Right cardiac atrium (tissue), 5 donors: ENCODE results near the gene GRIA1. TPM values are rescaled to one million over a fixed set of nuclear protein-coding genes. Genes with fewer than 3 reads are reported as not detected.

Experiments
- ATAC-seq, 2 donors: fragments of 200-7000 bp; cut with Tn5 transposase; one replicate each; pipeline versions ENCODE4 v1.8.0 to v1.9.1; 2020; ENCODE audit warnings: moderate library complexity in 2 of 2, mild to moderate bottlenecking in 1 of 2
- DNase-seq, 3 donors: peaks; one replicate each; pipeline ENCODE4 v3.0.0-alpha.2; 2020
- H3K27ac ChIP-seq: one replicate; pipeline ENCODE4 v1.5.1; 2013; ENCODE audit warnings: mild to moderate bottlenecking, low read length, control low read depth, moderate library complexity
- H3K27me3 ChIP-seq: one replicate; pipeline ENCODE4 v1.6.1; 2013; ENCODE audit not compliant: control insufficient read depth, insufficient read depth
- H3K4me1 ChIP-seq: one replicate; pipeline ENCODE4 v1.6.1; 2013; ENCODE audit warnings: low read length; ENCODE audit not compliant: control insufficient read depth, insufficient read depth
- H3K4me3 ChIP-seq: one replicate; pipeline ENCODE4 v1.5.1; 2013; ENCODE audit warnings: low read length, control low read depth
- H3K9me3 ChIP-seq: one replicate; pipeline ENCODE4 v1.6.1; 2013; ENCODE audit warnings: low read length; ENCODE audit not compliant: control insufficient read depth
- WGBS: extraction: QIAGEN DNeasy Blood & Tissue Kit; methylation state at CpG from one replicate; pipeline ENCODE4 v1.1.7; 2013; 5-methylcytosine and 5-hydroxymethylcytosine counted together
- intact Hi-C, 4 donors: fragments of 100-400 bp; cut with DNase I; formaldehyde crosslinking; loops; one replicate each; pipeline versions ENCODE4 v1.11.0 to v1.14.0; 2022 to 2023
- polyA plus RNA-seq: library from polyadenylated mRNA; stranded (reverse); fragments of 200-250 nt; gene quantifications from one replicate; pipeline ENCODE4 v1.2.3, GENCODE V29; 2013
- total RNA-seq, 4 donors: library from RNA; stranded (reverse); fragmentation: NEBNext Ultra II Directional; extraction: Animal tissue kit (Norgen Biotek cat#: 25700); gene quantifications; one replicate each; pipeline ENCODE4 v1.2.1, GENCODE V29; 2021
- donor health status: healthy with polysubstance abuse.
- donor health status: DM: no; HTN: yes; CAD: no.
- donor health status: DM: no; HTN: no; CAD: no.
- donor health status: DM: no; HTN: yes; CAD: no; lungs with severe emphysema.
- donor health status: DM: yes; HTN: yes; CAD: no.

The GRIA1 gene
- total and polyA plus RNA-seq, 5 donors = 0.20 to 1.2 (median 0.43) TPM

DNA sequence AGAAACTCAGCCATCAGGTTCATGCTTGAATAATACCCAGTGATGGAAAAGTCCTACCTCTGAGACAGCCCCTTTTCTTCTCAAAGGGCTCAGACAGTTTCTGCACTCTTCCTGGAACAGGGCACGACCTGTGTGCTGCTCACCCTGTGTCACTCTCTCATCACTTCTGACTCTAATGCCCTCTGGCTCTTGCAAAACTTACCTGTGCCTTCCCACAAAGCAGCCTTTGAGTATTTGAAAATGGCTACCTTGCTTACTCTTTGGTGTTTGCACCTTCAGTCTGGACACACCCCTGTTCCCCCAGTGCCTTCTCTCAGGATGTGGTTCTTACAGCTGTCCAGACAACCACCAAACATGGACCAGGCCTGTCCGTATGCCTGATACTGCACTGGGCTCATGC, 171.4 kb downstream of the GRIA1 start:
- Histone ChIP-seq H3K4me3 (no peak overlapping the region), H3K4me1 (peaks cover 1% of the 10 kb centered on the region), H3K9me3 (no peaks in the 10 kb centered on the region), H3K27me3 (no peaks in the 10 kb centered on the region), H3K27ac (no peak overlapping the region)
- ATAC-seq = no peak
- WGBS = 81% methylated on average over 2 of the region's 2 CpGs
- DNase-seq = no peak
- intact Hi-C loops = no loop called here

DNA sequence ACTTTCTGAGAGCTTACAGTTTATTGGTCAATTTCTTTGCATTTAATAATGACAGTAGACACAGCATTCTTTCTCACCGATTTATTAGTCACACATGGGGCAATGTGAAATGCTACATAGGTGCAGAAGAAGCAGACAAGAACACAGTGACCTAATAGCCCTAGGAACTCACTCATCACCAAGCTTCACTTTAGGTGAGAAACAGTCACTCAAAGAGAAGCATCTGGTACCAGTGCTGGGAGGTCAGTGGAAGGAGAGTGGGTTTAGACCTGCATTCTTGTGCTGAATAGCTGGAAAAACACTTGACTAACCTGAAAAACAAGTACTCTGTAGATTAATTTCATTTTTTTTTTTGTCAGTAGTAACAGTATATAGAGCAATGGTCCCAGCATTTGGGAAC, 179.6 kb downstream of the GRIA1 start:
- Histone ChIP-seq H3K27me3 (no peaks in the 10 kb centered on the region), H3K4me1 (peaks cover 10% of the 10 kb centered on the region), H3K4me3 (no peak overlapping the region), H3K27ac (no peak overlapping the region), H3K9me3 (no peaks in the 10 kb centered on the region)
- 93% methylated on average over 1 of the region's 1 CpG for WGBS
- no peak for DNase-seq
- ATAC-seq = no peak
- intact Hi-C loops = no loop called here

DNA sequence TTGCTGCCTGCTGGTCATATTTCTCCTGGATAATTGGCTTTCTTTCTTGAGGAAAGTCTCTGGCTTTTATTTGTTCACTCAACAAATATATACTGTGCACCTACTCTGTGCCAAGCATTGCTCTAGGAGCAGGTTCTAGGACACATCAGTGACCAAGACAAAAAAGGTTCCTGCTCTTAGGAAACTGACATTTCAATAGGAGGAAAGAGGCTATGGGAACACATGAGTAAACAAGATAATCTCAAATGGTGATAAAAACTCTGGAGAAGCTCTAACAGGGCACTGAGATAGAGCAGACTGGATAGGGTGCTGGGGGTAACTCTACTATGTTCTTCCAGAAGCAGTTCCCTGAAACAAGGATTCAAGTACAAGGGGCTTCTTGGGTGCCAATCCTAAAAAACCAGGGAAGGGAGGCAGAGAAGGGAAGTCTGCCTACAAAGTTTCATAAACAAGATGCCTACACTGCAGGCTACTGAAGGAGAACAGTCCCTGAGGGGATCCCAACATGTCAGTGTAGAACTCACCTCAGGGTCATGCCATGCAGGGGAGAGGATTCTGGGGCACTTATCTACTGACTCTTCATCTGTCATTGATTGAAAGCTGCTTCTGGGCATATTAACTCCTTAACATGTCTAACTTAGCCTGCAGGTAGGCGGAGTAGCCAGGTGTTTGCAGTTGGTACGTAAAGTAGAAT, 181.3 kb downstream of the GRIA1 start:
- Histone ChIP-seq H3K9me3 (no peaks in the 10 kb centered on the region), H3K4me1 (peaks cover 10% of the 10 kb centered on the region)

DNA sequence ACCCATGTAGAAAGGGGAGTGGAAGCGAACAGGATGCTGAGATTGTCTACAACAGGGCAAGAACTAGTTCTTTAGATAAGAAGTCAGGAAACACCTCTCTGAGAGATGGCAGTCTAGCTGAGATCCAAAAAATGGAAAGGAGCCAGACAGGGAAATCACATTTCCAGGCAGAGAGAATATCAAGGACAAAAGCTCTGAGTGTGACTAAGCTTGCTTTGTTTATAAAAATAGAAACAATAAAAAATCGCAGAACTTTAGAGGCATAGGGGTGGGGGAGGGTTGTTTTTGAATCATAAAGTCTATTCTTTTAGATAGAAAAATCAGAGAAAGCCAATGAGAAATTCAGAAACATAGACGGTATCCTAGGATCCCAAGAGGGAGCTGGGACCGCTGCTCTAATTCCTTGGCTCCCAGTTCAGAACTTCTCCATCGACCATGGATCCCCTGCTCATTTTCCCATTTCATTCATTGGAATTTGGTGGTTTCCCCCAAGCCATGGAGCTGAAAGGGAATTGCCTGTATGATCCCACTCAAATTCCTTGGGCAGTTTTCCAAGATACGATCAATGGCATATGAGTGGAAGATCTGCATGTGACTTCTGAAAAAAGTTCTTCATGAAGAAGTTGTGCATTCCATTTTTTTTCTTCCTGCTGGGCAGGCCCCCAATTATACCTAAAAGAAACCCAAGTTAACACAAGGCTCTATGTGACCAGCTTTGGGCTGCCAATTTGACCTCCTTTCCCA, 182.0 kb downstream of the GRIA1 start:
- DNase-seq = no peak

More for the DNA sequence above, 181.3 kb downstream of the GRIA1 start:
- Histone ChIP-seq H3K4me3 (no peak overlapping the region), H3K27ac (peak overlapping the region; percentile 84), H3K27me3 (no peaks in the 10 kb centered on the region)
- 65% methylated on average over 2 of the region's 2 CpGs for WGBS
- DNase-seq (no peak), ATAC-seq (no peak)
- intact Hi-C loops = no loop called here

DNA sequence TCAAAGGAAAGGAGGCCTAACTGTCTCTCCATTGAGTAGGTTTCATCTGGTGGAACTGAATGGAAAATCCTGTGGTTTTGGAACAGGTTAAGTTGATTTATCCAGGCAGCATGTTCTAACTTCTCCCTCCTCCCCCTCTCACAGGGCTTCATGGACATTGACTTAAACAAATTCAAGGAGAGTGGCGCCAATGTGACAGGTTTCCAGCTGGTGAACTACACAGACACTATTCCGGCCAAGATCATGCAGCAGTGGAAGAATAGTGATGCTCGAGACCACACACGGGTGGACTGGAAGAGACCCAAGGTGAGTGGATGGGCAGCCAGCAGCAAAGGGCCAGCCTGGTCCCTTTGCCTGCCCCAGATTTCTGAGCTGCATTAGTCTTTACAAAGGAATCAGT, 183.9 kb downstream of the GRIA1 start:
- peaks cover 10% of the 10 kb centered on the region for H3K4me1 ChIP-seq
- no peaks in the 10 kb centered on the region for H3K9me3 ChIP-seq
- WGBS = 89% methylated on average over 4 of the region's 4 CpGs
- H3K27me3 ChIP-seq = no peaks in the 10 kb centered on the region
- ATAC-seq = no peak
- DNase-seq = no peak
- H3K4me3 ChIP-seq = no peak overlapping the region
- intact Hi-C loops = no loop called here
- H3K27ac ChIP-seq = no peak overlapping the region

More for the DNA sequence above, 182.0 kb downstream of the GRIA1 start:
- no peak overlapping the region for H3K4me3 ChIP-seq
- intact Hi-C loops = no loop called here
- H3K9me3 ChIP-seq = no peaks in the 10 kb centered on the region
- peaks cover 10% of the 10 kb centered on the region for H3K4me1 ChIP-seq
- WGBS = 52% methylated on average over 6 of the region's 6 CpGs
- H3K27me3 ChIP-seq = no peaks in the 10 kb centered on the region
- peak in 1 of 2 donors; percentile 63 for ATAC-seq
- peak overlapping the region; percentile 84 for H3K27ac ChIP-seq

DNA sequence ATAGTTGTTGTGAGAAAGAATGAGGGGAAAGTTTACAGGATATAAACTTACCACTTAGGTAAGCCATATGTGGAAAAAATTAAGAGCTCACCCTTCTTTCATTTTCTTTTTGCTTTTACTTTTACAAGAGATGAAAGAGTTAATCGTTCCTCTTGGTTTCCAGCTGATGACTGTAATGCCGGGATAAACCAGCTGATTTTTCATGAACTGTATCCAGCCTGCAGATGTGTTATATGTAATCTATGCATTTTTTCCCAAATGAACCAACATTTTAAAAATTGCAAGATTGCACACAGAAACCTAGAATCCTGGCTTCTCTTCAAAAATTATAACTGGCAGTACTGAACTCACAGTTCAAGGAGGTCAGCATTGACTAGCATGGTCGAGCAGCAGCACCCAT, 185.9 kb downstream of the GRIA1 start:
- Histone ChIP-seq H3K4me3 (no peak overlapping the region), H3K27me3 (no peaks in the 10 kb centered on the region), H3K9me3 (no peaks in the 10 kb centered on the region), H3K4me1 (peaks cover 10% of the 10 kb centered on the region), H3K27ac (no peak overlapping the region)
- DNase-seq (no peak), ATAC-seq (no peak)
- 36% methylated on average over 3 of the region's 3 CpGs for WGBS
- intact Hi-C loops = no loop called here

DNA sequence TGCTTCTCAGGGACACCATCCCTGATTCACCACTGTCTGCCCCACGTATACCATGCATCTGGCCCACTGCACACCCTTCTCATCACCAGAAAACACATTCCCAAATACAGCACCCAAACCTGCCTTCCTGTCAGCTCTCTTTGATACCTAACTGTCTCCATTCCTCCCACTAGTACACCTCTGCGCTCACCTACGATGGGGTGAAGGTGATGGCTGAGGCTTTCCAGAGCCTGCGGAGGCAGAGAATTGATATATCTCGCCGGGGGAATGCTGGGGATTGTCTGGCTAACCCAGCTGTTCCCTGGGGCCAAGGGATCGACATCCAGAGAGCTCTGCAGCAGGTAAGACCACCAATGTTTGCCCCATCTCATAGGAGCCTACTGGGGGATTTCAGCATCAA, 186.4 kb downstream of the GRIA1 start:
- intact Hi-C loops = no loop called here
- H3K4me1 ChIP-seq = peaks cover 9% of the 10 kb centered on the region
- WGBS = 73% methylated on average over 7 of the region's 7 CpGs
- DNase-seq = no peak
- H3K27ac ChIP-seq = no peak overlapping the region
- no peak overlapping the region for H3K4me3 ChIP-seq
- H3K27me3 ChIP-seq = no peaks in the 10 kb centered on the region
- no peak for ATAC-seq
- no peaks in the 10 kb centered on the region for H3K9me3 ChIP-seq

DNA sequence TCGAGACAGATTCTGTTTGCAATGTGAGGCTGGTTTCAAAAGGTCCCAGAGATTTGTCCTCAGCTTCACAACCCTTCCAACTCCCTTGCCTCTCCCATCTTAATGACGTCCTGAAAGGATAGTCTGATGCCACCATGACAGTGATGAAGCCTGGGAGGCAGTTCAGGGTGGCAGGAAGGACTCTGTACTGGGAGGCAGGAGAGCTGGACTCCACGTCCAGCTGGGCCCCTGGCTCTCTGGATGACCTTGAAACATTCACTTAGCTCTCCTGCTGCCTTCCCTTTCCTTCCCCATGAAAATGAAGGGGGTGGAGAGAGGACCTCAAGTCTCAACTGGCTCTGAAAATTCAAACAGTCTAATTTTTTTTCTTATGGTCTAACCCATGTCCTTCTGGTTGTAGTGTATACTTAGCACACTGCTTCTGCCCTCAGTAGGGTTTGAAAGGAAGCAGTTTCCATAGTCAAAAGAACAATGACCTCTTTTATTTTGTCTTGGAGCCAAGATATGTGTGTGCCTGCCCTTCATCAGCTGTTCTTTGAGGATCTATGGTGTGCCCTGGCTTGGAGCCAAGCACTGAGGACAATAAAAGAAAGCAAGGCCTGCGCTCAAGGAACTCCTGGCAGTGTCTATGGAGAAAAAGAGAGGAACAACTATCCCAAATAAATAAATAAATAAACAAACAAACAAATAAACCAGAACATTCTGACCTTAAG, 188.3 kb downstream of the GRIA1 start:
- 60% methylated on average over 4 of the region's 4 CpGs for WGBS
- intact Hi-C loops = no loop called here
- DNase-seq (peak in 1 of 3 donors; percentile 39), ATAC-seq (peak in 1 of 2 donors; percentile 45)
- no peak overlapping the region for H3K27ac ChIP-seq
- no peaks in the 10 kb centered on the region for H3K27me3 ChIP-seq
- H3K4me1 ChIP-seq = no peaks in the 10 kb centered on the region
- H3K9me3 ChIP-seq = no peaks in the 10 kb centered on the region
- H3K4me3 ChIP-seq = no peak overlapping the region

DNA sequence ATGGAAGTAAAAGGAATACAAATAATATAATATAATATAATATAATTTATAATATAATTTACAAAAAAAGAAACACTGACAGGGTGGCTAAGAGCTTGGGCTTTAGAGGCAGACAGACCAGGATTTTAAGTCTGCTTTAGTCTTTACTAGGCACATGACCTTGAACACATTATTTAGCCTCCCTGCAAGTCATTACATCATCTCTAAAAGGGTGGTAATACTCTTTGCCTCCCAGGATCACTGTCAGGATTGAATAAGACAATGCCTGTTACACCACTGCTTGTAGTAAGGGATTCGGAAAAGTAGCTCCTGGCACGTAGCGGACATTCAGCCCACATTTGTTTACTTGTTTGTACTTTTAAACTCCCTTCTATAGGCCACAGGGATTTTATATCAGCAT, 199.8 kb downstream of the GRIA1 start:
- no peaks in the 10 kb centered on the region for H3K4me1 ChIP-seq
- intact Hi-C loops = no loop called here
- no peak overlapping the region for H3K27ac ChIP-seq
- ATAC-seq (no peak), DNase-seq (no peak)
- H3K4me3 ChIP-seq = no peak overlapping the region
- 92% methylated on average over 3 of the region's 3 CpGs for WGBS
- H3K27me3 ChIP-seq = no peaks in the 10 kb centered on the region
- H3K9me3 ChIP-seq = no peaks in the 10 kb centered on the region

DNA sequence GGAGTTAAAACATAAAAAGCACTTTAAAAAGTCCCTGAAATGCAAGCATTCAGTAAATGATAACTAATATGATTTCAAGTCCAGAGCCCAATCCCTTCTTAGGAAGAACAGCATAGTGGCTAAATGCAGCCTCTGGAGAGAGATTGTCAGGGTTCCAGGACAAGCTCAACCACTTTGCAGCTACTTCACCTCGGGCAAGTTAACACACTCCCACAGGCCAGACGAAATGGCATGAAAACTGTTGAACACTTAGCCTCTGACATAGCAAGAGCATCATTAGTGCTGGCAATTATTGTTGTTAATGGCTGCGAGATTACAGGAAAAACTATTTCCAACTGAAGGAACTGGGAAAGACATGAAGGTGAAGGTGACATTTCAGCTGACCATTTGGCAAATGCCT, 205.8 kb downstream of the GRIA1 start:
- intact Hi-C loops = no loop called here
- Histone ChIP-seq H3K4me3 (no peak overlapping the region), H3K9me3 (no peaks in the 10 kb centered on the region), H3K4me1 (no peaks in the 10 kb centered on the region), H3K27ac (no peak overlapping the region), H3K27me3 (no peaks in the 10 kb centered on the region)
- DNase-seq = no peak
- 55% methylated on average over 3 of the region's 3 CpGs for WGBS
- ATAC-seq = peak in 1 of 2 donors; percentile 68

DNA sequence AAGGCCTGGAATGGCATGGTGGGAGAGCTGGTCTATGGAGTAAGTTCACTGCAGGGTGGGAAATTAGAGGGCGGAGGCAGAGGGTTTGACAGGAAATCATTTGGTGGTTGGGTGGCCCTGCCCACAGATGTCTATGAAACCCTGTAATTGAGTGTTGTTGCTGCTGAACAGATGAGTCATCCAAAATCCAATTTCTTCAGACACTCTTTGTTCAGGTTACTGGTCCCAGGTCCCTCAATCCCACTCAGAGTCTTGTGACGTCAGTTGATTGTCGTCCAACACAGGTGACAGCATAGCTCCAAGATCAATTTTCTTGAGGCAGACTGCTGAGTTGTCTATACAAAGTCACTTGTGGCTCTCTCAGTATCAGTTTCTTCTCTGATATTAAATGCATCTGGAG, 208.6 kb downstream of the GRIA1 start:
- no peak for ATAC-seq
- no peak overlapping the region for H3K27ac ChIP-seq
- intact Hi-C loops = no loop called here
- no peaks in the 10 kb centered on the region for H3K4me1 ChIP-seq
- no peaks in the 10 kb centered on the region for H3K9me3 ChIP-seq
- H3K27me3 ChIP-seq = no peaks in the 10 kb centered on the region
- no peak overlapping the region for H3K4me3 ChIP-seq
- 77% methylated on average over 3 of the region's 3 CpGs for WGBS
- DNase-seq = no peak
